A549 treated with Mapracorat at 1 μM for 4 hours (cell line): ENCODE results near the gene LMNTD2. TPM values are rescaled to one million over a fixed set of nuclear protein-coding genes. Genes with fewer than 3 reads are reported as not detected.

Source experiments
- total RNA-seq: library from RNA; stranded (reverse); fragments of 200-300 nt; extraction: Qiagen RNA extraction; gene quantifications from 5 replicates; pipeline ENCODE4 v1.2.3, GENCODE V29; 2022

The LMNTD2 gene
- 2.0 to 3.0 TPM (median 2.7 TPM) in 5 replicates for total RNA-seq

DNA sequence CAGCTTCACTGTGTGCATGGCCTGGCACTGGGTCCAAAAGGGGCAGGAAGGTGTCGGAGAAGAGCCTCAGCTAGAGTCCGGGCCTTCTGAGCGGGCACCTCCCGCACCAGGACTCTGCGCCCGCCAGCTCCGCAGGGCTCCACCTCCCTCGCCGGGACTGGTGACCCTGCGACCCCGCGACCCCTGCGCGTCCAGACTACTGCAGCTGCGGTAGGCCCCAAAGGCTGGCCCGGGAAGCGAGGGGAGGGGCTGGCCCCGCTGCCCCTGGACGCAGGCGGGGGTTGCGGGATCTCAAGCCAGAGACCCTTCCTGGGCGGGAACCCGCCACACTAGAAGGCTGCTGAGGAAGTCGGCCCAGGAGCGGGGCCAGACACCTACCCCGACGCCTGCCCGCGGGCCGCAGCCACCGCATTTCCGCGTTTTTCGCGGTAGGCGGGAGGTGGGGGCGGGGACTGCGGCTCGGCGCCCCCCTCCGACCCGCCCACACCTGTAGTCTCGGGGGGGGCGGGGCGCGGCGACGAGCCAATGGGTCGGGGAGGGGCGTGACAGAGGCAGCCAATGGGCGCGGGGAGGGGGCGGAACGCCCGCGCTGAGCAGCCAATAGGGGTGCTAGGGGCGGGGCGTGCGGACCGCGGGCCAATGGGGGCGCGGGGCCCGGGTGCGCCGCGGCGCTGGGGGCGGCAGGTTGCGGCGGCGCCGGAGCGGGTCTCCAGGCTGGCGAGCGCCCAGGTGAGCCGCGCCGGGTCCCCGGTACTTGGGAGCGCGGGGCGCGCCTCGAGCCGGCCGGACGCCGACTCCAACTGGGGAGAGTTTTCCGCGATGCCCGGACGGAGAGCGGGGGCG lies at the start of gene LMNTD2, which contains the start of gene RASSF7:
LMNTD2 (minus strand) TSS at position 434 of the 843 bp plus-strand sequence; CDS start at position 412, 22 bp downstream.
RASSF7 (plus strand) TSS at position 666 of the 843 bp plus-strand sequence. CDS start 799 bp downstream, outside the sequence.

GRCh38 chr11:575996-576768 lies 15.6 kb upstream of the LMNTD2 start, which contains the start of gene PHRF1:
PHRF1 (plus strand) TSS chr11:576470; CDS start chr11:581513, 5,043 bp downstream.

DNA sequence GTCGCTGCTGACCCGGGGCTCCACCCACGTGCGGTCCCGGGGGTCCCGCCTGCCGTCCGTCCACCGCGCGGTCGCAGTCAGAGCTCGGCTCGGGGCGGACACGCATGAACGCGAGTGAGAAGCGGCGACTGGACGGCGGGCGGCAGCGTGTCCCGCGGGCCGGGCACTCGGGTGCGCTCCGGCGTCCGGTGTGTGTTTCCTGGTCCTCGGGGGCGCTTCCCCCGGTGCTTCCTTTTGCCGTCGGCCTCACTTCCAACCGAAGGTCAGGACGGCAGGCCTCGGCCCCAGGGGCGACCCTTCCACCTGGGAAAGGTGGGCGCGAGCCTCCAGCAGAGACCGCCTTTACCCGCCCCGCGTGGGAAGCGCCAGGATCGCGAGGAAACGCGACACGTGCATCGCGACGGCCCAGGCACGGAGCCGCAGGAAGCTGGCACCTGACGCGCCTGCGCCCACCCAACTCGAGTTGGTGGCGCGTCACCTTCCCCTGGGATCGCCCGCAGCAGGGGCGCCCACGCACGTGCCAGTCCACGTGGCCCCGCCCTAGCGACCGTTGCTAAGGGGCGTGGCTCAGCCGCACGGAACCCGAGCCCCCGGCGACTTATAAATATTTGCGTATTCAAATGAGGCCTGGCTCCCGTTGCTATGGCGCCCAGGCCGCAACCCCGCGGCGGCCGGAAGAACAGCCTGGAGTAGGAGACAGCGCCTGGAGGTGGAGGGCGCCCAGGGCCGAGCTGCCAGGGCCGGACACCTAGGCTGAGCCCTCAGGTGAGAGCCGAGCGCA lies 23.5 kb downstream of the LMNTD2 start, which contains the start of gene LRRC56:
LRRC56 (plus strand) TSS at position 687 of the 781 bp plus-strand sequence. CDS start 3,158 bp downstream, outside the sequence.

DNA sequence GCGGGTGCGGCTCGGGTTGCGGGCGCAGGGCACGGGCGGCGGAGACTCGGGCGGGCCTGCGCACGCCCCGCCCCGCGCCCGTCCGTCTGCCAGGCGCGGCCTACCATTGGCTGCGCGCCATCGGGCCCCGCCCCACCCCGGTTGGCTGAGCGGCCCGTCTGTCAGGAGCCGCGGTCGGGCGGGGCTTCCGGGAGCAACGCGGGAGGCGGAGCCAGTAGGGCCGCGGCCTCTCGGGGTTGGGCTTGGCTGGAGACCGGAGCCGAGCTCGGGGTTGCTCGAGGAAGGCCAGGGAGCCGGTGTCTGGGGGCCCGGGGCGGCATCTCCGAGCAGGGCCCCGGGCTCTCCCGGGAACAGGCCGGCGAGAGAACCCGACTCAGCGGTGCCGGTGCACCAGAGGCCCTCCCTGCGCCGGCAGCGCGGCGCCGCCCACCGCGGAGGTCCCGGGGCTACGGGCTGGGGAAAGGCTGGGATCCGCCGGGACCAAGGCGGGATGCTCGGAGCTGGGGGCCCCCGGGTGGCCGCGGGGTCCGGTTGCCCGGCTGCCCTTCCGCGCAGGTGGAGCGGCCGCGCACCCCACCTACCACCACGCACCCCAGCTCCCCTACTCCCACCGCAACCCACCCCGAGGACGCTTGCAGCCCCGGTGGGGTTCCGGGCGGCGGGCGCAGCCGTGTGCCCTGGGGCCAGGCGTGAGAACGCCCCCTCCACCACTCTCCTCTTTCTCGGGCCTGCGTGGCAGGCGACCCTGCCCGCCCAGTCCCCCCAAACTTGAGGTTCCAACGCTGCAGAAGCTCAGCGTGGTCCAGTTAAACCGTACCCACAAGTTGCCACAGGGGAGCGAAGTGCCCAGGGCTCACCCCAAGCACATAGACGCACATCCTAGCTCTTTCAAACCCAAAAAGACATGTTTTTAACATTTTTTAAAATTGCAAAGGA lies 24.8 kb downstream of the LMNTD2 start, which contains the start of gene HRAS:
HRAS (minus strand) TSS at position 58 of the 936 bp plus-strand sequence.

DNA sequence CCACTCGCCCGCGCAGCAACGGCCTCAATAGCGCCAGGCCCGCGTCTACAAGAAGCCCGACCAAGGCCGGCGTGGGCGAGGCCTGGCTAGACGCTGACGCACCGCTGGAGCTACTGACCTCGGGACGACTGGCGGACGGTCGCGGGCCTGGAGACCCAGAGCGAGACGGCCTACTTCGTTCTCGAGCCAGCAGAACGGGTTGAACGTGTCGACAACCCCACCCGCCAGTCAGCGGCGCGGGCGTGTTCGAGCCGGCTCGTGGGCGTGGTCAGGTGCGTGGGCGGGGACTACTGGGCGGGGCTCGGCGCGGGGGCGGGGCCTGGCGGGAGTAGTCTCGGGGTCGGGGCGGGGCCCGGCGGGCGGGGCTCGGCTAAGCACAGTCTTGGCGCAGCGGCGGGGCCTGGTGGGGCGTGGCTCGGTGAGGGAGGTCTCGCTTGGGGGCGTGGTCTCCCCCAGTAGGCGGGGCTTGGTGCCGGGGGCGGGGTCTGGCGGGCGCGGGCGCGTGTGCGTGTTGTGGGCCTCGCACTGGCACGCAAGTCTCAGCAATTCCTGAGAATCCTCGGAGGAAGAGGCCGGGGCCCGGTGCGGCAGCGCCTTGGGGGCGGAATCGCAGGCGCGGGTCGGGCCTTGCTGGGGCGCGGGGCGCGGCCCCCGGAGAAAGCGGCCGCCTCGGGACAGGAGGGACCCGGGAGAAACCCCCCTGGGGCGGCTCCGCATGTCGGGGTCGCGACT lies 53.4 kb downstream of the LMNTD2 start, which contains the start of gene RNH1:
RNH1 (minus strand) TSS at position 248 of the 732 bp plus-strand sequence. CDS start 5,080 bp downstream, outside the sequence.

Other genes with a start within 250 kb of the LMNTD2 start
- 0.36 to 0.80 TPM (median 0.52 TPM) in 5 replicates for gene IFITM1, start 246.7 kb downstream of the LMNTD2 start, total RNA-seq
- 23.0 to 37.6 TPM (median 29.5 TPM) in 5 replicates for gene IFITM3, start 239.9 kb downstream of the LMNTD2 start, total RNA-seq
- 11.8 to 23.3 TPM (median 18.8 TPM) in 5 replicates for gene B4GALNT4, start 191.2 kb downstream of the LMNTD2 start, total RNA-seq
- 24.1 to 42.6 TPM (median 38.1 TPM) in 5 replicates for gene PKP3, start 166.5 kb downstream of the LMNTD2 start, total RNA-seq
- 62.5 to 93.9 TPM (median 85.8 TPM) in 5 replicates for gene SIGIRR, start 145.7 kb downstream of the LMNTD2 start, total RNA-seq
- 0.64 to 1.3 TPM (median 0.88 TPM) in 5 replicates for gene ANO9, start 118.7 kb downstream of the LMNTD2 start, total RNA-seq
- gene PTDSS2, start 110.5 kb downstream of the LMNTD2 start, total RNA-seq: 33.8 to 48.0 TPM (median 43.2 TPM) in 5 replicates
- 130 to 184 TPM (median 173 TPM) in 5 replicates for gene RNH1, start 53.5 kb downstream of the LMNTD2 start, total RNA-seq
- 109 to 168 TPM (median 154 TPM) in 5 replicates for gene HRAS, start 25.2 kb downstream of the LMNTD2 start, total RNA-seq
- 0.54 to 1.1 TPM (median 0.72 TPM) in 5 replicates for gene LRRC56, start 23.2 kb downstream of the LMNTD2 start, total RNA-seq
- gene RASSF7, start 232 bp upstream of the LMNTD2 start, total RNA-seq: 39.7 to 54.5 TPM (median 51.0 TPM) in 5 replicates
- 26.6 to 36.8 TPM (median 36.2 TPM) in 5 replicates for gene PHRF1, start 15.7 kb upstream of the LMNTD2 start, total RNA-seq
- gene IRF7, start 55.2 kb upstream of the LMNTD2 start, total RNA-seq: 5.0 to 7.9 TPM (median 6.0 TPM) in 5 replicates
- 0.06 to 0.26 TPM (median 0.18 TPM) in 4 of 5 replicates, not detected in the other for gene CDHR5, start 64.2 kb upstream of the LMNTD2 start, total RNA-seq
- gene SCT, start 66.4 kb upstream of the LMNTD2 start, total RNA-seq: not detected in 5 replicates
- gene DRD4, start 76.5 kb upstream of the LMNTD2 start, total RNA-seq: 0.09 to 0.64 TPM (median 0.32 TPM) in 5 replicates
- gene DEAF1, start 134.5 kb upstream of the LMNTD2 start, total RNA-seq: 24.1 to 34.9 TPM (median 32.0 TPM) in 5 replicates
- 7.6 to 12.4 TPM (median 8.4 TPM) in 5 replicates for gene TMEM80, start 135.1 kb upstream of the LMNTD2 start, total RNA-seq
- 68.5 to 140 TPM (median 124 TPM) in 5 replicates for gene EPS8L2, start 145.5 kb upstream of the LMNTD2 start, total RNA-seq
- gene TALDO1, start 186.7 kb upstream of the LMNTD2 start, total RNA-seq: 389 to 446 TPM (median 405 TPM) in 5 replicates
- 34.1 to 52.3 TPM (median 47.9 TPM) in 5 replicates for gene GATD1, start 216.7 kb upstream of the LMNTD2 start, total RNA-seq
- gene CEND1, start 229.4 kb upstream of the LMNTD2 start, total RNA-seq: 1.9 to 2.7 TPM (median 2.2 TPM) in 5 replicates
- gene SLC25A22, start 237.5 kb upstream of the LMNTD2 start, total RNA-seq: 21.8 to 38.2 TPM (median 32.3 TPM) in 5 replicates
- 9.5 to 16.4 TPM (median 14.6 TPM) in 5 replicates for gene PIDD1, start 244.5 kb upstream of the LMNTD2 start, total RNA-seq
- 1,691 to 2,493 TPM (median 2,369 TPM) in 5 replicates for gene RPLP2, start 249.2 kb upstream of the LMNTD2 start, total RNA-seq